Right atrium auricular region (tissue), 2 donors: Measurements from ENCODE around the gene KIF2C. TPM values are rescaled to one million over a fixed set of nuclear protein-coding genes. Genes with fewer than 3 reads are reported as not detected.

Experiments
- DNase-seq: peaks from one replicate; pipeline ENCODE4 v3.0.0-alpha.2; 2019; ENCODE audit warnings: low spot score
- H3K27ac ChIP-seq, 2 donors: fragments of 200-600 bp; sonication (generic); 1 replicate in 1 of 2; 2 replicates in 1 of 2; pipeline ENCODE4 v1.5.1; 2016 to 2019
- H3K27me3 ChIP-seq, 2 donors: fragments of 200-600 bp; sonication (generic); one replicate each; pipeline versions ENCODE4 v1.5.1 to v1.6.0; 2017 to 2019
- H3K36me3 ChIP-seq: fragments of 200-600 bp; sonication (generic); one replicate; pipeline ENCODE4 v1.5.1; 2016
- H3K4me1 ChIP-seq, 2 donors: fragments of 200-600 bp; sonication (generic); one replicate each; pipeline versions ENCODE4 v1.5.1 to v1.6.0; 2017 to 2019
- H3K4me3 ChIP-seq, 2 donors: fragments of 200-600 bp; sonication (generic); 1 replicate in 1 of 2; 2 replicates in 1 of 2; pipeline ENCODE4 v1.5.1; 2017 to 2019; ENCODE audit warnings: mild to moderate bottlenecking in 1 of 2, moderate library complexity in 1 of 2
- H3K9me3 ChIP-seq, 2 donors: fragments of 200-600 bp; sonication (generic); one replicate each; pipeline ENCODE4 v1.5.1; 2019
- total RNA-seq, 2 donors: library from RNA; depleted of rRNA; stranded (reverse); fragments of >200 nt; gene quantifications; one replicate each; pipeline ENCODE4 v1.1.0, GENCODE V29; 2016
- TF ChIP-seq, protein P1 (sequence below), 2 donors: fragments of 200-600 bp; sonication (generic); IDR thresholded peaks; one replicate each; pipeline ENCODE4 v1.5.1; 2019; ENCODE audit warnings: antibody characterized with exemption in 2 of 2

The KIF2C gene
- total RNA-seq, 2 donors from 2014 or later, result 0.67 to 1.3 TPM

DNA sequence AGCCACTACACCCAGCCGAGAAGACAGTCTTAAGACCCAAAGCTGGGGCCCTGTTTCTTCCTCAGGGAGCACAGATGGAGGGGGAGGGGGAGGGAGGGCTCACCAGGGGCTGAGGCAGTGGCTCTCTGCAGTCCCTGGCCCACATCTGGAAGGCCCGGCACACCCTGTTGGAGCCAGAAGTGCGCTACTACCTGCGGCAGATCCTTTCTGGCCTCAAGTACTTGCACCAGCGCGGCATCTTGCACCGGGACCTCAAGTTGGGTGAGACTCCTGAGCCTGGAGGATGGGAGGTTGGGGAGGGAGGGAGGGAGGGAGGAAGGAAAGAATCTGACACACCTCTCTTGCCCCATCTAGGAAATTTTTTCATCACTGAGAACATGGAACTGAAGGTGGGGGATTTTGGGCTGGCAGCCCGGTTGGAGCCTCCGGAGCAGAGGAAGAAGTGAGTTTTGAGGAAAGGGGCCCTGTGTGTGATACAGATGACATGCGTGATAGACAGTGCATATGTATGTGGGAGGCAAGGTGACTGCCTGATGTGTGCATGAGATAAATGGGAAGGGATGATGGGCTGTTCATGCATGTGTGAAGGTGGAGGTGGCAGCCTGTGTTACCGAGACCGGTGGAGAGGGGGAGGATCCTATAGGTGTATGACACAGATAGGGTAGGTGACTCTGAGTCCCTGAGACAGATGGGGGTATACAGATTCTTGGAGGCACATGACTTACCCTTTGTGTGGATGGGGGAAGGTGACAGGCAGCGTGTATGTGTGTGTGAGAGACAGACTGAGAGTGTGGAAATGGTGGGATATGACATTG, 62.1 kb downstream of the KIF2C start:
- peak overlapping the region; percentile 61 to 93 for H3K27ac ChIP-seq
- peaks cover 0 to 57% of the 10 kb centered on the region in 2 donors for H3K4me1 ChIP-seq
- TF ChIP-seq, protein P1, sequence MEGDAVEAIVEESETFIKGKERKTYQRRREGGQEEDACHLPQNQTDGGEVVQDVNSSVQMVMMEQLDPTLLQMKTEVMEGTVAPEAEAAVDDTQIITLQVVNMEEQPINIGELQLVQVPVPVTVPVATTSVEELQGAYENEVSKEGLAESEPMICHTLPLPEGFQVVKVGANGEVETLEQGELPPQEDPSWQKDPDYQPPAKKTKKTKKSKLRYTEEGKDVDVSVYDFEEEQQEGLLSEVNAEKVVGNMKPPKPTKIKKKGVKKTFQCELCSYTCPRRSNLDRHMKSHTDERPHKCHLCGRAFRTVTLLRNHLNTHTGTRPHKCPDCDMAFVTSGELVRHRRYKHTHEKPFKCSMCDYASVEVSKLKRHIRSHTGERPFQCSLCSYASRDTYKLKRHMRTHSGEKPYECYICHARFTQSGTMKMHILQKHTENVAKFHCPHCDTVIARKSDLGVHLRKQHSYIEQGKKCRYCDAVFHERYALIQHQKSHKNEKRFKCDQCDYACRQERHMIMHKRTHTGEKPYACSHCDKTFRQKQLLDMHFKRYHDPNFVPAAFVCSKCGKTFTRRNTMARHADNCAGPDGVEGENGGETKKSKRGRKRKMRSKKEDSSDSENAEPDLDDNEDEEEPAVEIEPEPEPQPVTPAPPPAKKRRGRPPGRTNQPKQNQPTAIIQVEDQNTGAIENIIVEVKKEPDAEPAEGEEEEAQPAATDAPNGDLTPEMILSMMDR (IDR thresholded peaks at IDR 0.05), result no peak
- peaks cover 43% of the 10 kb centered on the region for H3K36me3 ChIP-seq
- H3K27me3 ChIP-seq, result no peaks in the 10 kb centered on the region
- peak overlapping the region; percentile 78 to 92 for H3K4me3 ChIP-seq
- DNase-seq, result no peak
- no peaks in the 10 kb centered on the region for H3K9me3 ChIP-seq

DNA sequence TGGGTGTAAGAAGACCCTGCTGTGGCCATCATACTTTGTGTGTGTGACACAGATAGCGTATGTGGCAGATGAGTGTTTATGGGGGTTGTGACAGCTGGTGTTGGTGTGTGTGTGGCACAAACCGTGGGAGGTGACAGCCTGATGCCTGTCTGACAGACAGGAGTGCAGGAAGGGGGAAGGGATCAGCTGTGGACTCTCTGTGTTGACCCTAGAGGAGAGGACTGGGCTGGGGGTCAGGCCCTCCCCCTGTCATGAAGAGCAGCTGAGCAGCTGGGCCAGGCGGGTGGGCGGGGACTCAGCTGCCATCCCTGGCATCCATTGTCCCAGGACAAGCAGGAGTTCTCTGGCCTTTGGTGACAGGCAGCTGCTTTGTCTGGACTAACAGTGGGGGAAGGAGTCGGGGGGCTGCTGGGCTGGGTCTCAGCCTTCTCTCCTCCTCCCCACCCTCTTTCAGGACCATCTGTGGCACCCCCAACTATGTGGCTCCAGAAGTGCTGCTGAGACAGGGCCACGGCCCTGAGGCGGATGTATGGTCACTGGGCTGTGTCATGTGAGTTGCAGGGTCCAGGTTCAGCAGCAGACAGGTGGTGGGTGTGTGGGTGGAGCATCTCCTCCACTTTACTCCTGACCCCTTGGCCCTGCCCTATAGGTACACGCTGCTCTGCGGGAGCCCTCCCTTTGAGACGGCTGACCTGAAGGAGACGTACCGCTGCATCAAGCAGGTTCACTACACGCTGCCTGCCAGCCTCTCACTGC, 62.8 kb downstream of the KIF2C start:
- DNase-seq, result no peak
- Histone ChIP-seq H3K9me3 (no peaks in the 10 kb centered on the region), H3K27me3 (no peaks in the 10 kb centered on the region), H3K27ac (peak overlapping the region; percentile 61 to 93), H3K36me3 (peaks cover 44% of the 10 kb centered on the region), H3K4me3 (peak overlapping the region; percentile 78 to 92), H3K4me1 (peaks cover 0 to 65% of the 10 kb centered on the region in 2 donors)
- TF ChIP-seq, protein P1 (IDR thresholded peaks at IDR 0.05), result no peak

- Histone ChIP-seq H3K4me3 (peak overlapping the region in 1 of 2 donors; percentile 78), H3K9me3 (no peaks in the 10 kb centered on the region), H3K36me3 (peaks cover 44% of the 10 kb centered on the region), H3K27me3 (no peaks in the 10 kb centered on the region), H3K27ac (peak overlapping the region; percentile 61 to 93), H3K4me1 (peaks cover 0 to 70% of the 10 kb centered on the region in 2 donors)
- no peak for DNase-seq
- TF ChIP-seq, protein P1 (IDR thresholded peaks at IDR 0.05), result no peak
Observed at GRCh38 chr1:44803062-44803311, 63.4 kb downstream of the KIF2C start.

DNA sequence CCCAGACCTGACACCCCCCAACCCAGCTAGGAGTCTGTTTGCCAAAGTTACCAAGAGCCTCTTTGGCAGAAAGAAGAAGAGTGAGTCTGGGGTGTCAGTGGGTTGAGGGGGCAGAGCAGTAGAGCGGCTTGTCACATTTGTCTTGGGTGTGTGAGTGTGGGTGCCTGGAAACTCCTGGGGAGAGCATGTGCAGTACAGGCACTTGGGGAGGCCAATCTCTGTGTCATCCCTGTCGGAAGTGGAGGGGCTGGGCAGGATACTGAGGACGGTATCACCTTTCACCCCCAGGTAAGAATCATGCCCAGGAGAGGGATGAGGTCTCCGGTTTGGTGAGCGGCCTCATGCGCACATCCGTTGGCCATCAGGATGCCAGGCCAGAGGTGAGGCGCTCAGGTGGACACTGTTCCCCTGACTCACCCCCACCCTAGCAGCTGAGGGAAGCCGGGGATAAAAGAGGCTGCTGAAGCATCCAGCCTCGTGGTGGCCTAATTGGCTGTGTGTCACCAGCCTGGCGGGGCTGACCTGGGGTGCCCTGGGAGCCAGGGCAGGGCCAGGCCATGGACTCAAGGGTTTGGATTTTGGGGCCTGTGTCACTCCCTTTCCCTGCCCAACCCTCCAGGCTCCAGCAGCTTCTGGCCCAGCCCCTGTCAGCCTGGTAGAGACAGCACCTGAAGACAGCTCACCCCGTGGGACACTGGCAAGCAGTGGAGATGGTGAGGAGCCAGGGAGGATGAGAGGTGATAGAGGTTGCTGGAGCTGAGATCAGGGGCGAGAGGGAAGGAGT, 63.9 kb downstream of the KIF2C start:
- TF ChIP-seq, protein P1 (IDR thresholded peaks at IDR 0.05), result no peak
- Histone ChIP-seq H3K27me3 (no peaks in the 10 kb centered on the region), H3K36me3 (peaks cover 44% of the 10 kb centered on the region), H3K4me3 (no peak overlapping the region), H3K27ac (peak overlapping the region; percentile 61 to 93), H3K9me3 (no peaks in the 10 kb centered on the region), H3K4me1 (peaks cover 0 to 75% of the 10 kb centered on the region in 2 donors)
- DNase-seq, result no peak

DNA sequence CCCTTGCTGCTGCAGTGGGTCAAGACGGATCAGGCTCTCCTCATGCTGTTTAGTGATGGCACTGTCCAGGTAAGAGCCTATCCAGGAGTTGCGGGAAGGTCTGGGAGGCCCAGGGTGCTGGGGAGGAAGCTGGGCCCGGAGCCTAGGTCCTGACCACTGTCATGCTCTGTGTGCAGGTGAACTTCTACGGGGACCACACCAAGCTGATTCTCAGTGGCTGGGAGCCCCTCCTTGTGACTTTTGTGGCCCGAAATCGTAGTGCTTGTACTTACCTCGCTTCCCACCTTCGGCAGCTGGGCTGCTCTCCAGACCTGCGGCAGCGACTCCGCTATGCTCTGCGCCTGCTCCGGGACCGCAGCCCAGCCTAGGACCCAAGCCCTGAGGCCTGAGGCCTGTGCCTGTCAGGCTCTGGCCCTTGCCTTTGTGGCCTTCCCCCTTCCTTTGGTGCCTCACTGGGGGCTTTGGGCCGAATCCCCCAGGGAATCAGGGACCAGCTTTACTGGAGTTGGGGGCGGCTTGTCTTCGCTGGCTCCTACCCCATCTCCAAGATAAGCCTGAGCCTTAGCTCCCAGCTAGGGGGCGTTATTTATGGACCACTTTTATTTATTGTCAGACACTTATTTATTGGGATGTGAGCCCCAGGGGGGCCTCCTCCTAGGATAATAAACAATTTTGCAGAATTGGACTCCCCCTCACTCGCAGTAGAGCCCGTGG, 65.8 kb downstream of the KIF2C start:
- Histone ChIP-seq H3K9me3 (no peaks in the 10 kb centered on the region), H3K27ac (peak overlapping the region; percentile 94 to 96), H3K4me1 (peaks cover 0 to 88% of the 10 kb centered on the region in 2 donors), H3K36me3 (peaks cover 44% of the 10 kb centered on the region), H3K27me3 (no peaks in the 10 kb centered on the region), H3K4me3 (no peak overlapping the region)
- no peak for DNase-seq
- TF ChIP-seq, protein P1 (IDR thresholded peaks at IDR 0.05), result no peak
